HG03354 (cell line): ENCODE results near the gene PPP2R2B.
A peak's percentile ranks its signal among the peaks of the same experiment; 100 is the strongest.

ENCODE experiments used
- ATAC-seq: cut with Tn5 transposase; IDR thresholded peaks from one replicate; pipeline ENCODE4 v1.9.1; 2021; ENCODE audit warnings: mild to moderate bottlenecking; ENCODE audit not compliant: unreplicated experiment, poor library complexity, severe bottlenecking

Gene PPP2R2B

GRCh38 chr5:146539973-146540372, 338.6 kb downstream of the PPP2R2B start:
- ATAC-seq, result no peak

GRCh38 chr5:146538432-146538831, 340.1 kb downstream of the PPP2R2B start:
- no peak for ATAC-seq

GRCh38 chr5:146533882-146534281, 344.7 kb downstream of the PPP2R2B start:
- no peak for ATAC-seq

- peak; percentile 96 for ATAC-seq
Observed at GRCh38 chr5:146533260-146533857, 345.2 kb downstream of the PPP2R2B start.
